Measurements from ENCODE around the gene NCOA3.
A peak's percentile ranks its signal among the peaks of the same experiment; 100 is the strongest.

Gene NCOA3

DNA sequence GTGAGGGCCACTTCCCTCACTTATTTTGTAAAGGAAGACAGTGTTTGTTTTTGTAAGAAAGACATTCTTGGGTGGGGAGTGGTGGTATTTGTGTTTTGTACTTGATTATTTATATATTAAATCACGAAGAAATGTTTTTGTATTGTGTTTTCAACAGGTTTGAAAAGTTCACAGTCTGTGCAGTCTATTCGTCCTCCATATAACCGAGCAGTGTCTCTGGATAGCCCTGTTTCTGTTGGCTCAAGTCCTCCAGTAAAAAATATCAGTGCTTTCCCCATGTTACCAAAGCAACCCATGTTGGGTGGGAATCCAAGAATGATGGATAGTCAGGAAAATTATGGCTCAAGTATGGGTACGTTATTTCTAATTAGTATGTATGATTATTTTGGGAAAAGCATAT is 137.2 kb downstream of the NCOA3 start:
- no peak for DNase-seq (ENCODE audit: low read depth)

DNA sequence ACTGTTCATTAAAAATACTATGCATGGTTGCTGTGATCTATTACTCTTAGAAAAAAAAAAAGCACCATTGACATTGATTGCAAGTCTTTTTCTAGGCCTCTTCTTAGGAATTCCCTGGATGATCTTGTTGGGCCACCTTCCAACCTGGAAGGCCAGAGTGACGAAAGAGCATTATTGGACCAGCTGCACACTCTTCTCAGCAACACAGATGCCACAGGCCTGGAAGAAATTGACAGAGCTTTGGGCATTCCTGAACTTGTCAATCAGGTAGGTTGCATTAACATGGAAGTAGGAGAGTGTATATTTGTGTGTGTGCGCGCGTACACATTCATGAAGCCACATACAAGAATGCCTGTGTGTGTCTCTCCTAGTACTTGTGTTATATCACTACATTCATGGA is 140.4 kb downstream of the NCOA3 start:
- no peak for DNase-seq (ENCODE audit: low read depth)

DNA sequence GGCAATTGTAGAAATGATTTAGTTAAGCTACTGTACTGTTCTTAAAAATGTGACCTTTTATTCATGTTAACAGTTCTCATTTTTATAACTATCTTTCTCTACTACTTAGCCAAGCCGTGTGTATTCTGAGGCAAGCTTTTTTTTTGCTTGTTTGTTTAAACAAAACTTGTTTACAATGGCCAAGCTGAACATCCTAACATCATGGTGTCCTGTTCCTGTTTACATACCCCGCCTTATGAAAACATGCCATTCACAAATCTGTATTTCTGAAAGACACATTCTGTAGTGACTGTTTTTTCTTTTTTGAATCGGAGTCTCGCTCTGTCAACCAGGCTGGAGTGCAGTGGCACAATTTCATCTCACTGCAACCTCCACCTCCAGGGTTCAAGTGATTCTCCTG is 140.9 kb downstream of the NCOA3 start:
- no peak for DNase-seq (ENCODE audit: low read depth)

DNA sequence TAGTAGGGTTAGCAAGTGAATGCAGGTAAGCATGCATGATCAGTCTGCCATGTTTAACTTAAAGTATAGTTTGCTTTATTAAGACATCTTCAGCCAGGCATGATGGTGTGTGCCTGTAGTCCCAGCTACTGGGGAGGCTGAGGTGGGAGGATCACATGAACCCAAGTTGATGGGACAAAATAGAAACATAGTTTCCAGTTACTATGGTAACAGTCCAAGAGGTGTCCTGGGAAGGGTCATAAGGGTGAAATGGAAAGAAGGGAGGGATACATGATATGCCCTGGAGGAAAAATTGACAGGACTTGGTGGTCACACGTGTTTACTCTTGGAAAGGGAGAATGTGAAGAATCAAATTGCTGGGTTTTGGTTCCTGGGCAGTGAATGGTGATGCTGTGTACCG is 143.9 kb downstream of the NCOA3 start:
- no peak for DNase-seq (ENCODE audit: low read depth)

DNA sequence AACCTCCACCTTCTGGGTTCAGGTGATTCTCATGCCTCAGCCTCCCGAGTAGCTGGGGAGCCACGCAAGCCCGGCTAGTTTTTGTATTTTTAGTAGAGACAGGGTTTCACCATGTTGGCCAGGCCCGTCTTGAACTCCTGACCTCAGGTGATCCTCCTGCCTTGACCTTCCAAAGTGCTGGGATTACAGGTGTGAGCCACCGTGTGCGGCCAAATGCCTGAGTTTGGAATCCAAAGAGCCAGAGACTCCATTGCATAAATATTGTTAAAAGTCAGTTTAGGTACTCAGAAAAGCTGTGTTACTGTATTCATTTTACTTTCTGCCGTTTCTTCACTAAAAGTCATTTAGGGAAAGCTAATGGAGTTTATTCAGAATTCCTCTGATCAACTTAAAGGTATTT is 146.3 kb downstream of the NCOA3 start:
- DNase-seq (ENCODE audit: low read depth), result no peak

DNA sequence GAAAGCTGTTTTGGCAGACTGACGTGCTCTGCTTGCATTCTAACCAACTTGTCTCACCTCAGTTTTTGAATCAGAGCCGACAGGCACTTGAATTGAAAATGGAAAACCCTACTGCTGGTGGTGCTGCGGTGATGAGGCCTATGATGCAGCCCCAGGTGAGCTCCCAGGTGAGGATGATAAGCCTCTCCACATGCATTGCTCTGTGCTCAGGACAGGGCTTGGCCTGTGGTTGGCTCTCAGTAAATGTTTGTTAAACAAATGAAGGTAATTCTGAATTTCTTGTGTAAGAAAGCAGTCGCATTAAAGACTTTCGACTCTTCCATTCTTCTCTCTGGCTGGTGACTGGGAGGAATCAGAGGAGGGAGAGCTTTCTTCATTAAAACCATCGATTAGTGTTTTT is 147.3 kb downstream of the NCOA3 start:
- no peak for DNase-seq (ENCODE audit: low read depth)

DNA sequence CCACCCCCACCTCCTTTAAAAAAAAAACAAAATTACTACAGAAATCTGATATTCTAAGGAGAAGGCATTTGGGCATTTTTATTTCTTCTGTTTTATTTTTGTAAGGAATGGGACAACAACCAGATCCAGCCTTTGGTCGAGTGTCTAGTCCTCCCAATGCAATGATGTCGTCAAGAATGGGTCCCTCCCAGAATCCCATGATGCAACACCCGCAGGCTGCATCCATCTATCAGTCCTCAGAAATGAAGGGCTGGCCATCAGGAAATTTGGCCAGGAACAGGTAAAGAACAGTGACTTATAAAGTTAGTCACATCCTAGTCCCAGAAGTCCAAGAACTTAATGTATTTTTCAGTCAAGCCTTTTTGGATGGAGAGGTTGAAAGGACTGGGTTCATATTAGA is 150.6 kb downstream of the NCOA3 start:
- no peak for DNase-seq (ENCODE audit: low read depth)

DNA sequence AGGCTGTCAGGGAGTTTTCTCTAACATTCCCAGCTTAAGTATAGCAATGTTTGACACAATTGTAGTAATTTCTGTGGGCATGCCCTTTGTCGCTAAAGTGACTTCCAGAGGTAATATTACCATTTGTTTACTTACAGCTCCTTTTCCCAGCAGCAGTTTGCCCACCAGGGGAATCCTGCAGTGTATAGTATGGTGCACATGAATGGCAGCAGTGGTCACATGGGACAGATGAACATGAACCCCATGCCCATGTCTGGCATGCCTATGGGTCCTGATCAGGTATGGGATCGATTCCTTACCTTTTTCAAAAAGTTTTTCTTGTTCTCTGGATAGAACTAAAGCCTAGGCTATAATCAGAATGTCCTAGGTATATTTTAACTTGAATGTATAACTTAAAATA is 151.1 kb downstream of the NCOA3 start:
- no peak for DNase-seq (ENCODE audit: low read depth)

DNA sequence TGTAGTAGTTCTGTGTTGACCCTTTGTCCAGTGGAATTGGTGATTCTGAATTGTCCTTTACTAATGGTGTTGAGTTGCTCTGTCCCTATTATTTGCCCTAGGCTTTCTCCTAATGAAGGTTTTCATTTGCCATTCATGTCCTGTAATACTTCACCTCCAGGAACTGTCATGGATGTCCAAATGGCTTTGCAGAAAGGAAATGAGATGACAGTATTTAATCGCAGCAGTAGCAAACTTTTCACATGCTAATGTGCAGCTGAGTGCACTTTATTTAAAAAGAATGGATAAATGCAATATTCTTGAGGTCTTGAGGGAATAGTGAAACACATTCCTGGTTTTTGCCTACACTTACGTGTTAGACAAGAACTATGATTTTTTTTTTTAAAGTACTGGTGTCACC is 152.2 kb downstream of the NCOA3 start:
- no peak for DNase-seq (ENCODE audit: low read depth)

DNA sequence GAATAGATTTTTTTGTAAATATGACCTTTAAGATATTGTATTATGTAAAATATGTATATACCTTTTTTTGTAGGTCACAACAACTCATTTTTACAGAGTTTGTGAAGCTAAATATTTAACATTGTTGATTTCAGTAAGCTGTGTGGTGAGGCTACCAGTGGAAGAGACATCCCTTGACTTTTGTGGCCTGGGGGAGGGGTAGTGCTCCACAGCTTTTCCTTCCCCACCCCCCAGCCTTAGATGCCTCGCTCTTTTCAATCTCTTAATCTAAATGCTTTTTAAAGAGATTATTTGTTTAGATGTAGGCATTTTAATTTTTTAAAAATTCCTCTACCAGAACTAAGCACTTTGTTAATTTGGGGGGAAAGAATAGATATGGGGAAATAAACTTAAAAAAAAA is 152.7 kb downstream of the NCOA3 start:
- no peak for DNase-seq (ENCODE audit: low read depth)

DNA sequence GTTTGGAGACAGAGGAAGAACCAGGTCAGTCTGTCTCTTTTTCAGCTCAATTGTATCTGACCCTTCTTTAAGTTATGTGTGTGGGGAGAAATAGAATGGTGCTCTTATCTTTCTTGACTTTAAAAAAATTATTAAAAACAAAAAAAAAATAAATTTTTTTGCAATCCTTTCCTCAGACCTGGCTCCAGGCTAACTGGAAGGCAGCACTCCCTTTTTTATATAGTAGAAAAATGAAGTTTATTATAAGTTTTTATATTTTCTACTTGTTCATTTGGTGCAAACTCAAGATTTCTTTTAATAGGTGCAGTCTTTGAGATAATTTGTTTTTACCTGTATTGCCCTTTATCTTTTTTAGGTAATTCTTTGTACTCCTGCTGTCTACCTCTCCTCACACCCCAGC is 153.9 kb downstream of the NCOA3 start:
- no peak for DNase-seq (ENCODE audit: low read depth)

DNA sequence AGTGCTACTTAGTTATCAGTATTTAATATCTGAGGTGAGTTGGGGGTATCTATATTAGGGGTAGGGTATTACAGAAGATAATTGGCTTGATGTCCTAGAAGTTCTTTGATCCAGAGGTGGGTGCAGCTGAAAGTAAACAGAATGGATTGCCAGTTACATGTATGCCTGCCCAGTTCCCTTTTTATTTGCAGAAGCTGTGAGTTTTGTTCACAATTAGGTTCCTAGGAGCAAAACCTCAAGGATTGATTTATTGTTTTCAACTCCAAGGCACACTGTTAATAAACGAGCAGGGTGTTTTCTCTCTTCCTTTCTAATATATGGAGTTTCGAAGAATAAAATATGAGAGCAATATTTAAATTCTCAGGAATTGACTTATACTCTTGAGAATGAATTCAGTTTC is 154.6 kb downstream of the NCOA3 start:
- no peak for DNase-seq (ENCODE audit: low read depth)

DNA sequence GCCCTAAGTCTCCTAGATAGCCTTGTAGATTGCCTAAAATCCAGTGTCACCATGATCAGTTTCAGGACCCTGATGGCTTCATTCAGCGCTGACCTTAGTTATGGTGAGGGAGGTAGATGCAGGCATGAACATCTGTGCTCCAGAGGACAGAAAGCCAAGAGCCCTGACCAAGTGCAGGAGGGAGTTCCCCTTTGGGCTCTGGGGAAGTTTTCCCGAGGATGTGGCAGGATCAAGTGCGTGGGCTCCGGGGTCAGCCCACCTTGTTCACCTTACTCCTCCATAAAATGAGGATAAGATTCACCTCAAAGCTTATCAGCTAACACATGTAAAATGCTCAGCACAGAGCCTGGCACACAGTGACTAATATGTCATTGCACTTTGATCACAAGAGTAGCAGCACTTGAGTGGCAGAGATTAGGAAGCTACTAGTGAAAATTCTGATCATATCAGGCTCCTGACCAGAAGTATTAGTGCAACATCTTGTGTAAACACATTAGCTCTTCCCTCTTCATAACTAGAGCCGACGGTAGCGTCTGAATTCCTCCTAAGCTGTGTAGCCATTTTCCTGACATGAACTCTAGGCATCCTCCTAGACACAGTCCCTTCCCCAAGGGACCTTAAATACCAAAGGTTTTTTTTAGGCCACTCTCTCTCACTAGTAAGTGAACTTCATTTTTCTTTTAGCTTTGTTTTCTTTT is 158.4 kb downstream of the NCOA3 start:
- DNase-seq (ENCODE audit: low read depth), result peak; percentile 12

DNA sequence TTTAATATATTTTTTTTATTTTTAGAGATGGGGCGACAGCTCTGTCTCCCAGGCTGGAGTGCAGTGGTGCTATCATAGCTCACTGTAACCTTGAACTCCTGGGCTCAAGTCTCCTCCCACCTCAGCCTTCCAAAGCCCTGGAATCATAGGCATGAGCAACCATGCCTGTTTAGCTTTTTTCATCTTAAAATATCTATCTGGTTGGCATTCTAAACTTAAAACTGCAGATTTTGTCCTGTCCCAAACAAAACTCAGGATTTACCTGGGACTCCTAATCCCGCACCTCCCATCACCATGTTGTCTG is 158.9 kb downstream of the NCOA3 start:
- DNase-seq (ENCODE audit: low read depth), result no peak

DNA sequence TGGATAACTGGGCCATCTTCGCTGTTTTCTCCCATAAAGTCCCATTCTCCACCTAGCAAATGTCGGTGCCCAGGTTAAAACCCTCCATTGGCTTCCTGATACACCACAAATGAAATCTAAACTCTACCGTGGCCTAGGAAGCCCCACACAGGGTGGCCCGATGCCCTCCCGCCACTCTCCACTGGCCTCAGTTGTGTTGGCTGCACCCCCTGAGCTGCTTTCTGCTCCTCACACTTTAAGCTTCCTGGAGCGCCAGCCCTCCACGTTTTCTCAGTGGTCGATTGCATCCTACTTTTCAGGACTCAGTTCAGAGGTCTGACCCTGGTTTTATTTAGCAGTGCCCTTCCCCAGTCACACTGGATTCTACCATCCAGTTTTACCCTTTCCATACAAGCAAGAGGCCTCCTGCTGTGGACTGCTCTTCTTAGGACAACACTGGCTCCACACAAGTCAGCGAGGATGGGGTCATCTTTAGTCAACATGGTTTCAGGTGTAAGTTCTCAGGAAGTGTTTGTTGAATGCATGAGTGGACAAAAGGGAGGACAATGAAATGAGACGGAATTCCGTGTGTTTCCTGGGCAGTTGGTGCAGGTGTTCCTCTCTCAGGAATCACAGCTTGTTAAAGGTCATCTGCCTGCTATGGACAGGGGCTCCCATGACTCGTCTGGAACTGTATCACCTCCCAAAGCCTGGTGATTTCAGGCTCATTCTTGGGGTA is 159.5 kb downstream of the NCOA3 start:
- DNase-seq (ENCODE audit: low read depth), result no peak

DNA sequence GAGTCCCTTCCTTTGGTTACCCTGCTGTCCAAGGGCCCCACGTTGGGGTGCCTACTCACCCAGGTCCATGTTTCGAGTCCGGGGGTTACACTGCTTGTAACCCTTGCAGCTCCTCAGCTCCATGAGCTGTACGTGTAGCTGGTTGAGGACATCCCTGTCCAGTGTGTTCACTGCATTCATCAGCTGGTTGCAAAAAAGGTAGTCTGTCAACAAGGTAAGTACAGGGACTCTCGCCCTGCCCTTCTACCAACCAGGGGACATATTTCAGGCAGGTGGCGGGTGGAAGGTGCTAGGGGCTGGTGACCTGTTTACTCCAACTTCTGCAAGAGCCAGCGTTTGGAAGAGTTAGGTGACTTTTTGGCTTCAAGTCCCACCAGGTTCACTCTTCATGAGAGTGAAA is 160.0 kb downstream of the NCOA3 start:
- DNase-seq (ENCODE audit: low read depth), result no peak

DNA sequence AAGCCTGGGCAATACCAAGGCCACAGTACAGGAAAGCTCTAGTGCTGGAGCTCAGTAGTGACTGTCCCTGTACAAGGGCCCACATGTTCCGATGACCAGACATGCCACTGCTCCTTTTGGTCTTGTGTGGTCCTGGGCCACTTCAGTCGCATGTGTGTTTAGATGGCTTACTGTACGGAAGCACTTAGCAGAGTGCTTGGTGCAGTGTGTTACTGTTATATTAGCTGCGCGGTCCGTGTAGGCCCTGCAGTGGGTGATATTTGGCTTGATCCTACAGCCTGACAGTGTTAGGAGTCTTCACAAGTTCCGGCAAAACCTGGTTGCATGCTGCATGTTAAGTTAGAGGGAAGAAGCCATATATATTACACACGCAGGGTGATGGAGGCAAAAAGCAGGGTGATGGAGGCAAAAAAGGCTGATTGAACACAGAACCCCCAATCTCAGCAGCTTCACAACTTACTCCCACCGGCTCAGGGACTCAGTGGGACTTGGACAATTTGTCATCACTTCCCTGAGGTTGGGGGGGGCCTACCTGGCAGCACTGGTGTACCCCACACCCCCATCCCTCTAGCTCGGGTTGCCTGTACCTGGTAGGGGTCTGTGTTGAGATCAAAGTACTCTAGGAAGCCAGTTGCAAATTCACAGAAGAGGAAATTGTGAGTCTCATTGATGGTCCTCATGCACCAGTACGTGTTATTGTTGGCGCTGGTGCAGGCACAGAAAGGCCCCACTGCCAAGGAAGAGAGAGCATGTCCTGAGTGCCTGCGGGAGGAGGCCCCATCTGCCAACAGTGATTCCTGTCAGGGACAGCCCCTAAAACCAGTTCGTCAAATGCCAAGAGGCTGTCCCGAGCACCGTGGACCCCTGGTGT is 161.0 kb downstream of the NCOA3 start:
- no peak for DNase-seq (ENCODE audit: low read depth)

DNA sequence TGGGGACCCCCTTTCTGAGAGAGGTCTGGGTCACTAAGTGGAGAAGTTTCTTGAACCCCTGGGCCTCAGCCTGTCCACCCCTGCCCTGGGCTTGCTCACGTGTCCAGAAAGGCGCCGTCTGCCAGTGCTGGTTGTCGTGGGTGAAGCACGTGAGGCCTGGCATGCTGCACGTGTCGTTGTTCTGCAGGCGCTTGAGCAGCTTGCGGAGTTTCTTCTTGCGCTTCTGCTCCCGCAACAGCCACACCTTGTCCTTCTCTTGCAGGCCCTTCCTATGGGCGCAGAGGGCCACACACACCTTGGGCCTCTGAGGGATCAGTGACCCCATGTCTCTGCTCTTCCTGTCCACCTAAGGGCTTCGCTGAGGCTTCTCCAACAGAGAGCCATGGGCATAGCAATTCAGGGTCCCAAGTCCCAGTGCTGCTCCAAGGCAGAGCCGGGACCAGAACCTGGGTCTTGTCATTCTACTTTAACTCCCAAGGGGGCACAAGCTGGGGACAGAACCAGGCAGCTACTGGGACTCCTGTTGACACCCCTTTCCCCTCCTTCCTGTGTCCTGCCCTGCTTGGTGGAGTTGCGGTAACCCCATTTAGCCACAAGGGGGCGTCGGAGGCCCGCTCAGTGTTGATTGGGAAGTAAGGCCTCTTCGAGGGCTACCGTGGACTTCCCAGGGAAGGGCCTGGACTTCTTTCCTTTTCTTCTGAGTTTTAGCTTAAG is 161.8 kb downstream of the NCOA3 start:
- DNase-seq (ENCODE audit: low read depth), result peak; percentile 66

DNA sequence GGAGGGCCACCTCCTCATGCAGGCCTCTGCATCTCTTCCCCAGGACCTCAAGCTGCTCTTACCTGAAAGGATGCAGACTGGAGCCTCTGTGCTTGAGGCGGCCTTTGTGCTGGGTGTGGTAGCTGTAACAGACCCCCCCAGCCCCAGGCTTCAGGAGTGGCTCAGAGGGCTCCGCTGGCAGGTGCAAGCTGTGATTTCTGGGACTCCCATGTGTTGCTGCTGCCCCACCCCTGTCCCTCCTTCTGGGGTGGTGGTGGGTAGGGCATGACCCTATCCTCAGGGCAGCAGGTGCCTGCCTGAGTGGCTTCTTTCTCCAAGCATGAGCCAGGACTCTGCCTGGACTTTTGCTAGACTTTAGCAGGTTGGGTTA is 162.4 kb downstream of the NCOA3 start:
- DNase-seq (ENCODE audit: low read depth), result no peak

DNA sequence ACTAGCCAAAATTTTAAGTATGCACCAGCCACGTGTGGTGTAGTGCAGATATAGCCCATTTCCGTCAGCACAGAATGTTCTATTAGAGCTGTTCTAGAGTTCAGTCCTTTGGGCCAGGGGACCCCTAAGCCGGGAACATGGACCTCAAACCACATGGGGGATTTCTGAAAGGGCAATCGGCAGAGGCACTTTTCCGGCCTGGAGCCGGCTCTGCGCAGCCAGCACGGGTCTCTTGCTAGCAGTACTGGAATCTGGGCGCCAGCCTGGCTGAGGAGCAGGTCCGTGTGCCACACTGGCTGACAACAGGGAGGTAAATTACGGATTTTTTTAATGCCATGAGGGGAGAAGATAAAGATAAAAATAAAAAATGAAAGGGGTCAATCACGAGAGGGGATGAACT is 163.1 kb downstream of the NCOA3 start:
- DNase-seq (ENCODE audit: low read depth), result no peak

DNA sequence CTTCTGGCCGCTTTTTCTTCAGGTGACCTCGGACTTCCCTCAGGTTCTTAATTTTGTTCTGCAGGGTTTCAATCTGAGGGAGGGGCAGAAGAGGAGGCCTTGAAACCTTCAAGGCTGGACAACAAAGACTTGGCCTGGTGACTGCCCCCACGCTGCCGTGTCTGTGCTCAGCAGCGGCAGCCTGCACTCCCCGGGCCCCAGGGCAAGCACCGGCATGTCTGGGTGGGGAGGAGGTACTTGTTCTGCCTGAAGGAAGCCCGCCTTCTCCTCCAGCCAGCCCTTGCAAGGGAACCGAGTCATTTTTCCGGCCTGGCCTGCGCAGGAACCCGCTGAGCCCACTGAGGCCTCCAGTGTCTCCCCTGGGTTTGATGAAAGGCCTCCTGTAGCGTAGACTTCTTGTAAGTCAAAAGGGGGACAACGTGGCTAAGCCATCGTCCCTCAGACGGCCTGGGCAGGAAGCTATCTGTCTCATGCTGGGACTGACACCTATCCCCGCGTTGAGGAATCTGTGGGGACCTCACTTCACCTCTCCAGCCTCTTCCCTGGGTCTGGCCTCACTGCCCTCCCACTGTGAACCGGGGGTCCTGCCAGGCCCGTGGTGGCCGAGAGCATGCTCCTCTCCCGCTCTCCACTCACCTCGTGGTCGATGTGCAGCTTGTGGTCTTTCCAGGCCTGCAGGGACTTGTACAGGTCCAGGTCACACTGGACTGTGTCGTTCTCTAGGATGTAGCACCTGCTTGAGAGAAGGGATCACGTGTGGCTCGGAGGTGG is 163.7 kb downstream of the NCOA3 start:
- DNase-seq (ENCODE audit: low read depth), result no peak

DNA sequence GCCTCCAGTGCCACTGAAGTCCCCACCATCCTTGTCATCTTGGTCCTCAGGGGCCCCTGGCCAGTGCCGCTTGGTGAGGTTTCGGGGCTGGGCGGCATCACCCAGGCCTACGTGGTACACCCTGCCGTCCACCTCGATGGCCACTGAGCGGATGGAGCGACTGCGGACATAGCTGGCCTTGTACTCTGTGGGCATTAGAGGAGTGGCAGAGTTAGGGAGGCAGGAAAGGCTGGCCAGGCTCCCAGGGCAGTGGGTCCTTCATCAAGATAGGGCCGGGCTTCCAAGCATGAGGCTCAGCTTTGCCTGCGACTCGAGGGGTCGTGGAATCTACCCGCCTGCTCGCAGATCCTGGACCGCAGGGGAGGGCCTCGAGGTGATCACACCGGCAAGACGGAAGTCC is 164.6 kb downstream of the NCOA3 start:
- no peak for DNase-seq (ENCODE audit: low read depth)

Data from CMK (cell line).